GM10266 (cell line): Measurements from ENCODE around the gene HCN2.

Experiments used
- DNase-seq: peaks from one replicate; pipeline ENCODE4 v3.0.0; 2012; ENCODE audit errors: extremely low spot score
- CTCF ChIP-seq: IDR thresholded peaks from 2 replicates; pipeline ENCODE4 v1.5.1; 2012; ENCODE audit warnings: mild to moderate bottlenecking, low read depth; ENCODE audit not compliant: control insufficient read depth, insufficient read depth; ENCODE audit errors: missing control alignments

The HCN2 gene

GRCh38 chr19:644363-644762 lies 54.7 kb downstream of the HCN2 start:
- TF ChIP-seq CTCF = no peak
- no peak for DNase-seq

- TF ChIP-seq CTCF = no peak
- no peak for DNase-seq
Measured at GRCh38 chr19:644789-645188, 55.1 kb downstream of the HCN2 start.

GRCh38 chr19:645912-646778 lies 56.5 kb downstream of the HCN2 start:
- TF ChIP-seq CTCF = no peak
- peak; percentile 31 for DNase-seq

GRCh38 chr19:646779-647565 lies 57.3 kb downstream of the HCN2 start:
- no peak for TF ChIP-seq CTCF

GRCh38 chr19:647566-648284 lies 58.0 kb downstream of the HCN2 start:
- peak; percentile 58 for DNase-seq
- TF ChIP-seq CTCF = no peak

More at GRCh38 chr19:646779-647565, 57.3 kb downstream of the HCN2 start:
- DNase-seq = peak; percentile 34

GRCh38 chr19:648305-648704 lies 58.6 kb downstream of the HCN2 start:
- no peak for TF ChIP-seq CTCF

More at GRCh38 chr19:648305-648704, 58.6 kb downstream of the HCN2 start:
- DNase-seq = peak; percentile 46
